T47D (cell line): ENCODE measurements around the gene PRKAR1B.

Source experiments
- DNase-seq, 2 experiments: peaks; one replicate each; pipeline versions ENCODE4 v3.0.0 to v3.0.0-alpha.2; 2011 to 2012; ENCODE audit warnings: low read depth in 1 of 2, low spot score in 1 of 2
- JUND ChIP-seq: IDR thresholded peaks from 2 replicates; pipeline ENCODE4 v1.6.1; 2012; ENCODE audit warnings: low read depth
- in situ Hi-C: cut with HindIII; loops from 2 replicates; pipeline ENCODE4 v1.10.0; 2016; ENCODE audit warnings: low sequenced_read_pairs, low pct_unique_long_range_greater_than_20kb

PRKAR1B gene

DNA sequence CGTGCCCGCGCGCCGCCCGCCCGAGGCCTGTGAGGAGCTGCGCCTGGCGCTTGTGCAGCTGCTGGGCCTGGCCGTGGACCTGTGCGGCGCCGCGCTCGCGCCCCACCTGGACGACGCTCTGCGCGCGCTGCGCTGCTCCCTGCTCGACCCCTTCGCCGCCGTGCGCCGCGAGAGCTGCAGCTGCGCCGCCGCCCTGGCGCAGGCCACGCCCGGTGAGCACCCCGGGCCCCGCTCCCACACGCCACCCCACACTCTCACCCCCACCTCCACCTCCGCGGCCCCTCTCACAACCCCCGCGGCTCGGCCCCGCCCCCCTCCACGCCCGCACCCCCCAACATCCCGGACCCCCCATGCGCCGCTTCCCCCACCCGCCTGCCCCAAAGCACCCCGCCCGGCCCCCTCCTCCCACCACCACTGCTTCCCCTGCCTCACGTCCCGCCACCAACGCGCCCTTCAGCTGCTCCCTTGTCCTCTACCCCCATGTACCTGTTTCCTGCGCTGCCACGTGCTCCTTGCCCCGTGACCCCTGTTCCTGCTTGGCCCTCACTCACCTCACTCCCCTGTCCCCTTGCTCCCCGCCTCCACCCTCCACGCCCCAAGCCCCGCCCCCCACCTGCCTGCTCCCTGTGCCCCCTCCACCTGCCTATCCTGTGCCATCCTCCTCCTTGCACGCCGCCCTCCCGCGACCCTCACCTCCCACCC, at the start of gene PRKAR1B:
Gene PRKAR1B, minus strand, starts transcription at position 178 of the 702 bp plus-strand sequence. CDS start 15,776 bp downstream, outside the sequence.
- in situ Hi-C loops, result no loop called here
- peak; percentile 43 to 67 for DNase-seq

GRCh38 chr7:776381-776780, 49.3 kb upstream of the PRKAR1B start:
- in situ Hi-C loops, result no loop called here
- no peak for DNase-seq
- TF ChIP-seq JUND, result no peak

More for the DNA sequence above, at the start of gene PRKAR1B:
- TF ChIP-seq JUND, result no peak

DNA sequence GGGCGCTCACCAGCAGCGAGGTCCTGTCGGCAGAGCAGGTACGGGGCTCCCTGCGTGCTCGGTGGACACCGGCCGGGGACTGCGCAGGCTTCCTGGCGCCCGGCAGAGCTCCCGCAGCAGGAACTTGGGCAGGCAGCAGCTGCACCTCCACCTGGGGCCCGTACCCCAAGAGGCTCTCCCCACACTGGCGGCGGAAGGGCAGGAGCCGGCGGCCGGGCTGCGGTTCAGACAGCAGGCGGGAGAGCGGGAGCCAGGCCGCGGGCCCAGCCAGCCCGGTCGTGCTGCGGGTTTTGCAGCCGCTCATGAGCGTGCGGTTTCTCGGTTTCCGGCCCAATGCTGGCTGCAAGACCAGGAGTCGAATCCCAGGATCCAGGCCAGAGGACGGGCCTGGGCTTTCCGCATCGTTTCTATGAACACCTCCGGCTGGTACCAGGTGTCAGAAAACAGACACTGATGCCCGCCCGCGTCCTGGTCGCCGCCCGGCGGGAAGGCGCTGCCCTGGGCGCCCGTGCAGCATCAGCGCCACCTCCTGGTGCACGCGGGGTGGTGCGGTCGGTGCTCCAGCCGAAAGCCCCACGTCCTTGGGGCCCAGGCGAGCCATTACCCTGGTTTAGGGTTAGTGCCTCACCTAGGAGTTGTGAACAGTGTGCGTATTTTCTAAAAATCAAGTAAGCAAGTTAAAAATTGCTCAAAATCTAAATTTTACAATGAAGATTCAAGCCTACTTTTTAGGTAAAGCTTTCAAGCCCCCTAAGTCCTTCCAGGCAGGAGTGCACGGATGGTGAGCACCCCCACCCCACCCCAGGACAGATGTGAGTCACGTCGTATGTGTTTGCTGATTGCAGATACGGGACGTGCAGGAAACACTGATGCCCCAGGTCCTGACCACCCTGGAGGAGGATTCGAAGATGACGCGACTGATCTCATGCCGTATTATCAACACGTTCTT, 47.4 kb upstream of the PRKAR1B start:
- TF ChIP-seq JUND, result no peak
- in situ Hi-C loops, result no loop called here
- DNase-seq, result peak in 1 of 2 experiments; percentile 37

GRCh38 chr7:773622-773915, 46.5 kb upstream of the PRKAR1B start:
- DNase-seq, result no peak
- in situ Hi-C loops, result no loop called here
- no peak for TF ChIP-seq JUND

GRCh38 chr7:772861-773621, 46.0 kb upstream of the PRKAR1B start:
- no peak for TF ChIP-seq JUND
- in situ Hi-C loops, result no loop called here
- DNase-seq, result no peak

- in situ Hi-C loops, result no loop called here
- no peak for TF ChIP-seq JUND
Measured at GRCh38 chr7:772392-772791, 45.3 kb upstream of the PRKAR1B start.

DNA sequence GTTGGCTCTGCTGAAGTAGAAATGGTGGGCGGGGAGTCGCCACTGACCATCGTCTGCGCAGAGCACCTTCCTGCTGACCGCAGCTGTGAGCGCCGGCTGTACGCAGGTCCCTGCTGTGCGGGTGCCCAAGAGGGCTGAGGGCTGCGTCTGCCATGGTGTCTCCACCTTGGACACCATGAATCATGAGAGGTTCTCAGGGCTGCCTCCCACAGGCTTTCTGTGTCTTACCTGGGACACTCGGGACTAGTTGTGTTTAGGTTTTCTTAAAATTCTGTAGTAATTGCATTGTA, 44.9 kb upstream of the PRKAR1B start:
- in situ Hi-C loops, result no loop called here
- no peak for DNase-seq
- no peak for TF ChIP-seq JUND

More at GRCh38 chr7:772392-772791, 45.3 kb upstream of the PRKAR1B start:
- DNase-seq, result no peak

- in situ Hi-C loops, result no loop called here
- no peak for DNase-seq
- TF ChIP-seq JUND, result no peak
Measured at GRCh38 chr7:771234-772004, 44.3 kb upstream of the PRKAR1B start.

GRCh38 chr7:770741-771166, 43.7 kb upstream of the PRKAR1B start:
- in situ Hi-C loops, result no loop called here
- TF ChIP-seq JUND, result no peak
- DNase-seq, result no peak

- in situ Hi-C loops, result no loop called here
- no peak for TF ChIP-seq JUND
- DNase-seq, result no peak
Measured at GRCh38 chr7:770336-770735, 43.3 kb upstream of the PRKAR1B start.

- no peak for DNase-seq
- TF ChIP-seq JUND, result no peak
- in situ Hi-C loops, result no loop called here
Measured at GRCh38 chr7:768881-769504, 41.9 kb upstream of the PRKAR1B start.
